RCC 7860 (cell line): ENCODE data around the gene LEFTY1.
"Not testable (repeated sequence)": the region's sequence is repeated elsewhere in the genome, so short reads cannot be mapped to it uniquely, and the experiment has no call there.

Source experiments
- DNase-seq: peaks from one replicate; pipeline ENCODE4 v3.0.0-alpha.2; 2015; ENCODE audit warnings: low spot score
- FAIRE-seq: peaks from 2 replicates; lab custom pipeline; 2012; peaks lifted over from hg19 to GRCh38; lab: Jason Lieb, UNC

The LEFTY1 gene, protein sequence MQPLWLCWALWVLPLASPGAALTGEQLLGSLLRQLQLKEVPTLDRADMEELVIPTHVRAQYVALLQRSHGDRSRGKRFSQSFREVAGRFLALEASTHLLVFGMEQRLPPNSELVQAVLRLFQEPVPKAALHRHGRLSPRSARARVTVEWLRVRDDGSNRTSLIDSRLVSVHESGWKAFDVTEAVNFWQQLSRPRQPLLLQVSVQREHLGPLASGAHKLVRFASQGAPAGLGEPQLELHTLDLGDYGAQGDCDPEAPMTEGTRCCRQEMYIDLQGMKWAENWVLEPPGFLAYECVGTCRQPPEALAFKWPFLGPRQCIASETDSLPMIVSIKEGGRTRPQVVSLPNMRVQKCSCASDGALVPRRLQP

DNA sequence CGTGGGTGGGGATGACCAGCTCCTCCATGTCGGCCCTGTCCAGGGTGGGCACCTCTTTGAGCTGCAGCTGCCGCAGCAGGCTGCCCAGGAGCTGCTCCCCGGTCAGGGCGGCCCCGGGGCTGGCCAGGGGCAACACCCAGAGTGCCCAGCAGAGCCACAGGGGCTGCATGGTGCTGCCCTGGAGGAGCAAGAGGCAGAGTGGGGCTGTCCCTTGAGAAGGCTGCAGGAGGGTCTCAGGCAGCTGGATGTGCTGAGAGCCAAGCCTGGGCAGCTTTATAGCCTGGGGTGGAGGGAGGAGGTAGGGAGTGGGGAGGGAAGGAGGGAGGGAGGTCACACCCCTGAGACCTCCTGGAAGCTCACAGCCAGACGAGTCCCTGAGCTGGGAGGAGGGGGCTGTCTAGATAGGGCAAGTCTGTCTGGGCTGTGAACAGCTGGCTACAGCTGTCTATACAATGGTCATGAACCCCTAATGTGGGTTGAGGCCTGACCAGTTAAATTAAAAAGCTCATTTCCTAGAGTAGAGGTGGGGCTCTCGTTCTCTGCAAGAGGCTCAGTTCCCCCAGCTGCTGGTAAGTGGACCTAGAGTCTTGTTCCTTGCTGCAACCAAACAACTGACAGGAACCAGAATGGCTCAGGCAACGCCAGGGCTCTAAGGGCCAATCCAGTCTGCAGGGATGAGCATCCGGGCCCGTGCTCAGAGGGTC is at the start of gene LEFTY1:
Gene LEFTY1, minus strand, starts transcription at position 249 of the 704 bp plus-strand sequence. Its CDS starts 80 bp downstream, at position 169.
- DNase-seq: no peak
- no peak for FAIRE-seq

DNA sequence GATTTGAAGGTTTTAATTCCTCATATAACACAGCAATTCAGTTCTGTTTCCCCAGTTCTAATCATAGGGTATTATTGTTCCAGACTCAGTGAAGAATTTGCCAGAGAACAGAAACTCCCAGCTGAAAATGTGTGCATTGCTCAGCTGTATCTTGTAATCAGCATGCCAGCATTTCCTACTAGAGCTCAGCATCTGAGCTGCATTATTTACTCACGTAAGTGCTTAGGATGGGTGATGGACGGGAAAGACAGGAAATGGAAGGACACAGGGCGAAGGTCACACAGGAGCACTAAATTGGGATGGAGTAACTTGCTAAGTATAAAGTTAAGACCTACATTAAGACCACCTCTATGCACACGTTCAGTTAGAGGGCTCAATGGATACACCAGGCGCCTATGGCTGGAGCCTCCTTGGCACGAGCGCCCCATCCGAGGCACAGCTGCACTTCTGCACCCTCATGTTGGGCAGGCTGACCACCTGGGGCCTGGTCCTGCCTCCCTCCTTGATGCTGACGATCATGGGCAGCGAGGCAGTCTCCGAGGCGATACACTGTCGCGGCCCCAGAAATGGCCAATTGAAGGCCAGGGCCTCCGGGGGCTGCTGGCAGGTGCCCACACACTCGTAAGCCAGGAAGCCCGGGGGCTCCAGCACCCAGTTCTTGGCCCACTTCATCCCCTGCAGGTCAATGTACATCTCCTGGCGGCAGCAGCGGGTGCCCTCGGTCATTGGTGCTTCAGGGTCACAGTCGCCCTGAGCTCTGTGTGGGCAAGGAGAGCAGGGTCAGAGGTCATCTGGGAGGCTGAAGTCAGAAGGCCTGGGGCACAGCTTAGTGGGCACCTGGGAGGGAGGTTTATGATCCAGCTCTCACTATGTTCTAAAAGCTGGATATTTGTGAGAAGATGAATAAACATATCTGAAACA is 48.4 kb upstream of the LEFTY1 start:
- FAIRE-seq: no peak
- no peak for DNase-seq

DNA sequence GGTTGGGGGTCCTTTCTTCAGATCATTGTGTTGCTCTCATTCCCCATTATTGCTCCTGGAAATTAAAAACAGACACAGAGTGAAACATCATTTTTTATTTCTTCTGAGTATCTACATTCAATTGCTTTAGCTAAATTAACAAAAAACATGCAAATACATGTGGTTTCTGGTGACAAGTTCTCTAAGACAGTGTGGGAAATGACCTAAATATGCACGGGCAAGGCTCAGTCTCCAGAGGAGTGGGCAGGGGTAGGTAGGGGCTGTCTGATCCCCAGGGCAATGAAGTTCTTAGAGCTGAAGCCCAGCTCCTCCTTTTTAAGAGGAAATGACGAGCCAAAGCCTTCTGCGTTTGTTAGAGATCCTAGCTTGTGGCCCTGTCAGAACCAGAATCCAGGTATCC is 47.6 kb upstream of the LEFTY1 start:
- no peak for DNase-seq
- no peak for FAIRE-seq

DNA sequence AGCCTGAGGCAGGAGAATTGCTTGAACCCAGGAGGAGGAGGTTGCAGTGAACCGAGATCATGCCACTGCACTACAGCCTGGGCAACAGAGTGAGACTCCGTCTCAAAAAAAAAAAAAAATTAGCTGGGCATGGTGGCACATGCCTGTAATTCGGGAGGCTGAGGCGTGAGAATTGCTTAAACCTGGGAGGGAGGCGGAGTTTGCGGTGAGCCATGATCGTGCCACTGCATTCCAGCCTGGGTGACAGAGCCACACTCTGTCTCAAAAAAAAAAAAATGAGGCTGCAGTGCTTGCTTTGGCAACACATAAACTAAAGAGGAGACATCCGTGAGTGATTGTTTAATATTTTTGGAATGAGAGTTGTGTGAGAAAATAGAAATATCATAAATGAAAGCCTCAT is 47.1 kb upstream of the LEFTY1 start:
- not testable (repeated sequence) for DNase-seq, FAIRE-seq

DNA sequence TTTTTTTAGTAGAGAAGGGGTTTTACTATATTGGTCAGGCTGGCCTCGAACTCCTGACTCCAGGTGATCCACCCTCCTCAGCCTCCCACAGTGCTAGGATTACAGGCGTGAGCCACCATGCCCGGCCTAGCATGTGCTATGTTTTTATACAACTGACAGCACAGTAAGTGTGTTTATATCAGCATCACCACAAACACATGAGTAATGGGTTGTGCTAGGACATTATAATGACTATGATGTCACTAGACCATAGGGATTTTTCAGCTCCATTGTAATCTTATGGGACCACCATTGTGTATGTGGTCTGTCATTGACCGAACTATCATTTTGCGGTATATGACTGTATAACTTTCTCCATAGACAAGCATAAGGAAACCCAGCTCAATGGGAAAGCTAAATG is 45.8 kb upstream of the LEFTY1 start:
- FAIRE-seq (no peak), DNase-seq (no peak)

DNA sequence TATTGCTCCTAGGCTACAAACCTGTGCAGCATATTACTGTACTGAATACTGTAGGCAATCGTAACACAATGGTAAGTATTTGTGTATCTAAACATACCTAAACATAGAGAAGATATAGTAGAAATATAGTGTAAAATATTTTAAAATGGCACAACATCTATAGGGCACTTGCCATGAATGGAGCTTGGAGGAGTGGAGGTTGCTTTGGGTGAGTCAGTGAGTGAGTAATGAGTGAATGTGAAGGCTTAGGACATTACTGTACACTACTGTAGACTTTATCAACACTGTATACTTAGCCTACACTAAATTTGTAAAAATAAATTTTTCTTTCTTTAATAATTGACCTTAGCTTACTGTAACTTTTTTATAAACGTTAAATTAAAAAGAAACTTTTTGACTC is 44.1 kb upstream of the LEFTY1 start:
- DNase-seq: peak; percentile 62
- peak; percentile 95 for FAIRE-seq

DNA sequence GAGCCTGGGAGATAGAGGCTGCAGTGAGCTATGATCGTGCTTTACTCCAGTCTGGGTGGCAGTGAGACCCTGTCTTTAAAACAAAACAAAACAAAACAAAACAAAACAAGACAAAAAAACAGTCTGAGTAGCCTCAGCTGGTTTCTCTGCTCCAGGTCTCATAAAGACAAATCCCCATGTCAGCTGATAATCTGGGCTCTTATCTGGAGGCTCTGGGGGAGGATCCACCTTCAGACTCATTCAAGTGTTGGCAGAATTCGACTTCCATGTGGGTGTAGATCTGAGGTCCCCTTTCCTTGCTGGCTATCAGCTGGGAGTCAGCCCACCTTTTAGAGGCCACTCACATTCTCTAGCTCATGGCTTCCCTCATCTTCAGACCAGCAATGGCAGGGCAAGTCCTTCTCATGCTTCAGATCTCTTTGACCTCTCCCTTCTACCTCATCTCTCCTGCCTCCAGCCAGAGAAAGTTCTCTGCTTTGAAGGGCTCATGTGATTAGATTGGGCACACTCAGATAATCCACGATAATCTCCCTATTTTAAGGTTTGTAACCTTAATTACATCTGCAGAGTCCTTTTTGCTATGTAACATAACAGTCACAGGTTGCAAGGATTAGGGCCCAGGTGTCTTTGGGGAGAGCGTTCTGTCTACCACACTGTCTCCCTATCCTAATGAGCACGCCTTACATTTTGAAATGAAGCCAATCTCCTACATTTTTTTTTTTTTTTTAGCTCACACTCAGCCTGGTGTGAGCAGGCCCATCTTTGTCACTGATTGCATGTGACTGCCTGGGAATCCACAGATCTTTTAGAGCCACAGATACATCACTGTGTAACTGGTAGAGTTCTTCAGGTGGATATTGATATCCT is 42.6 kb upstream of the LEFTY1 start:
- DNase-seq (no peak), FAIRE-seq (no peak)

DNA sequence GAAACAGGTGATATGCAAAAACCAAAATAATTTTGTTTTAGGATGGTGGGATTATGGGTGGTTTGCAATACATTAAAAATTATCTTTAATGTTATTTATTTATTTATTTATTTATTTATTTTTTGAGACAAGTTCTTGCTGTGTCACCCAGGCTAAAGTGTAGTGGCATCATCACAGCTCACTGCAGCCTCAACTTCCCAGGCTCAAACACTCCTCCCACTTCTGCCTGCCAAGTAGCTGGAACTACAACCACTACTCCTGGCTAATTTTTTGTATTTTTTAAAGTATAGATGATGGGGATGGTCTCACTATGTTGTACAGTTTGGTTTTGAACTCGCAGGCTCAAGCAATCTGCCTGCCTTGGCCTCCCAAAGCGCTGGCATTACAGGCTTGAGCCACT is 41.6 kb upstream of the LEFTY1 start:
- FAIRE-seq (no peak), DNase-seq (no peak)

DNA sequence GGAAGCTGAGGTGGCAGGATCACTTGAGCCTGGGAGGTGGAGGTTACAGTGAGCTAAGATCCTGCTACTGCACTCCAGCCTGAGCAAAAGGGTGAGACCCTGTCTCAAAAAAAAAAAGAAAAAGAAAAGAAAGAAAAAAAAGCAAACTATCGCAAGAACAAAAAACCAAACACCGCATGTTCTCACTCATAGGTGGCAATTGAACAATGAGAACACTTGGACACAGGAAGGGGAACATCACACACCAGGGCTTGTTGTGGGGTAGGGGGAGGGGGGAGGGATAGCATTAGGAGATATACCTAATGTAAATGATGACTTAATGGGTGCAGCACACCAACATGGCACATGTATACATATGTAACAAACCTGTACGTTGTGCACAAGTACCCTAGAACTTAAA is 40.5 kb upstream of the LEFTY1 start:
- FAIRE-seq, DNase-seq: not testable (repeated sequence)

DNA sequence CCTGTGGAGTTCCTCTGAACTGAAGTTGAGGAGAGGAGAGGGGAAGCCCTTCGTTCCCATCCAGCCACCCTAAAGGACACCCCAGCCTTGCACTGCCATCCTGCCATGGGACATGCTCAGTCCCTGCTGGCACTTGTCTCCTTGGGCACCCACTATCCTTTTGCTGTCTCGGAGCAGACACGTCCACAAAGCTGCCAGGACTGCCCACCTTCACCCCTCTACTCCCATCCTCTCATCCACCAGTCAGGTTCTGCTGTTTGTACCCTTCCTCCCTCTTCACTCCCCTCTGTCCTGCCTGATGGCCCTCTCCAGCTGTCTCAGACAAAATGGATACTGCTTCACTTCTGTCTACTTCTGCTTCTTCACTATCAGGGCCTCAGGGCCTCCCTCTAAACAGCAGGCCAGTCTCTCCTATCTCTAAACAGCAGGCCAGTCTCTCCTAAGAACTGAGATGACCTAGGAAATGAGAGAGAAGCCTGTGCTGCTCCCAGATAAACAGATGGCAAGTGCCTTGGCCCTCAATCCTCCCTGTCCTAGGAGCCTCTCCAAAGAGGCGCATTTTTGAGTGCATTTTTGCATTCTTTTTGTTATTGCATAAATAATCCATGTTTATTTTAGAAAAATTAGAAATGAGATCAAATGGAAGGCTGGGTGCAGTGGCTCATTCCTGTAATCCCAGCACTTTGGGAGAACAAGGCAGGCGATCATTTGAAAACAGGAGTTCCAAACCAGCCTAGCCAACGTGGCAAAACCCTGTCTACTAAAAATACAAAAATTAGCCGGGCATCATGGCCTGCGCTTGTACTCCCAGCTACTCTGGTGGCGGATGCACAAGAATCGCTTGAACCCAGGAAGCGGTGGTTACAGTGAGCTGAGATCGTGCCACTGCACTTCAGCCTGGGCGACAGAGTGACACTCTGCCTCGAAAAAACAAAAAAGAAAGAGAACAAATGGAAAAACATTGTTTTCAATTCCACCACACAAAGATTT is 39.5 kb upstream of the LEFTY1 start:
- no peak for FAIRE-seq
- no peak for DNase-seq

DNA sequence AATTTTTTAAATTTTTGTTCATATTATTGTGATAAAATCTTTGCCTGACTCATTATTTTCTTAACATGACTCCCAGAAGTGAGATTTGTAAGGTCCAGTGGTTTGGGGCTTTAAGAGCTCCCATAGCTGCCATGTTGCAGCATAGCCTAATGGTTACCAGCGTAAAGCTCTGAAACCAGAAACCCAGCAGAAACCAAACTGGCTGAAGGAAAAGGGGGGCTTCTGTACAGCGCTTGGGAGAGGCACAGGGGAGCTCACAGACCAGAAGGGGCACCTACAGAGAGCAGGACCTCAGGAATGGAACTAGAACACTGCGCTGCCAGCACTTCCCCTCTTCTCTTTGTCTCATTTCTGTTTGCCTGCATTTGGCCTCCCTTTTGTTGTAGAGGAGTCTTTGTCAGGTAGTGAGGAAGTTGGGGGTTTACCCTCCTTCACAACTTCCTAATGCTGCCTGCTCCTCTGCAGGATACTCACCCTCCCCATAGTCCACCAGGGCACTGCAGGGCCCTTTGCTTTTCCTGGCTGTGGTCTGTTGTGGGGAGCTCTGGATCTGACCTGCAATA is 37.7 kb upstream of the LEFTY1 start:
- FAIRE-seq (no peak), DNase-seq (no peak)

DNA sequence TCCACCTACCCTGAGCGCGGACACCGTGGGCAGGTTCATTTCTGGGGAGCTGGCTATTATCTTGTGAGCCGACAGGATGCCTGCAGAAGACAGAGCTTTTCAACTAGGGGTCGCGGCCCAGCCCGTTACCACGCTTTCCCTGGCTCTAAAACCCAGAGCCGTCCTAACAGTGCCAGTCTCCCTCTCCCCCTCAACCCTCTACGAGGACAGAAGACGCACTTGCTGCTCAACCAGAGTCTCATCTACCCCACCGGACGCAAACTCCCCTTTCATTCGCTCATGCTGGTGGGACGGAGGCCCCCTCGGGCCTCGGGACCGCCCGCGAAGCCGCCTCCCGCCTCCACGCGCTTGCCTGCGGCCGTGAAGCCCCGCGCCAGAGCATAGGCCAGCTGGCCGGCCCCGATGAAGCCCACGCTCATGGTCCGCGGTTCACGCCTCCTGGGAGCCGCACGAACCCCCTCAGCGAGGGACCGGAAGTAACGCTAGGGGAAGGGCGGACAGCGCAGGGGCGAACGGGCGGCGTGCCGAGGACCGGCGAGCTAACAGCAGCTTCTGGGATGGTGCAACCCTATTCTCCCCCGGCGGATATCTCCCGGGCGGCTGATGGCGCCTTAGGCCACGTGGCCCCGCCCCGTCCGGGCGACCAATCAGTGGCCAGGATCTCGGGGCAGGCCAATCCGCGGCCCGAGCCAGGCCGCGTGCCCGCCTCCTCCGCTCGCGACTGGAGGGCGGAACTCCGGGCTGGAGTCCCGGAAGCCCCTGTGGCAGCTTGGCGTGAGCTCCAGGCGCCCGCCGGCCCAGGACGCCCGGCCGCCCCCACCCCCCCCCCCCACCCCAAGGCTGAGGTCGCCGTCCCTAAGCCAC is 35.0 kb upstream of the LEFTY1 start, which contains the start of gene PYCR2:
Gene PYCR2, minus strand, starts transcription at position 559 of the 864 bp plus-strand sequence. Its CDS starts 140 bp downstream, at position 419.
- FAIRE-seq (peak; percentile 52), DNase-seq (peak; percentile 94)

DNA sequence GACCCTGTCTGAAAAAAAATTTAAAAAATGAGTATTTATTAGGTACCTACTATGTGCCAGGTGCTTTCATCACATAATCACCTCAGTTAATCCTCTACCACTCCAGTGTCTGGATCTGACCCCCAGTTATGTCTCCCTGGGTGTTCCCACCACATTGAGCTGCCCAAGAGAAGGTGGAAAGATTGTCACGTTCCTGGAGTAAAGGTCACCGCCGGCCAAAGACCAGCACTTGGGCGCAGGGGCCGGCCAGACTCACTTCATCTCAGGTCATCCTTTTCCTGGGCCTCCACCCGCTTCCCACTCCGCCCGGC is 34.4 kb upstream of the LEFTY1 start:
- peak; percentile 11 for DNase-seq

DNA sequence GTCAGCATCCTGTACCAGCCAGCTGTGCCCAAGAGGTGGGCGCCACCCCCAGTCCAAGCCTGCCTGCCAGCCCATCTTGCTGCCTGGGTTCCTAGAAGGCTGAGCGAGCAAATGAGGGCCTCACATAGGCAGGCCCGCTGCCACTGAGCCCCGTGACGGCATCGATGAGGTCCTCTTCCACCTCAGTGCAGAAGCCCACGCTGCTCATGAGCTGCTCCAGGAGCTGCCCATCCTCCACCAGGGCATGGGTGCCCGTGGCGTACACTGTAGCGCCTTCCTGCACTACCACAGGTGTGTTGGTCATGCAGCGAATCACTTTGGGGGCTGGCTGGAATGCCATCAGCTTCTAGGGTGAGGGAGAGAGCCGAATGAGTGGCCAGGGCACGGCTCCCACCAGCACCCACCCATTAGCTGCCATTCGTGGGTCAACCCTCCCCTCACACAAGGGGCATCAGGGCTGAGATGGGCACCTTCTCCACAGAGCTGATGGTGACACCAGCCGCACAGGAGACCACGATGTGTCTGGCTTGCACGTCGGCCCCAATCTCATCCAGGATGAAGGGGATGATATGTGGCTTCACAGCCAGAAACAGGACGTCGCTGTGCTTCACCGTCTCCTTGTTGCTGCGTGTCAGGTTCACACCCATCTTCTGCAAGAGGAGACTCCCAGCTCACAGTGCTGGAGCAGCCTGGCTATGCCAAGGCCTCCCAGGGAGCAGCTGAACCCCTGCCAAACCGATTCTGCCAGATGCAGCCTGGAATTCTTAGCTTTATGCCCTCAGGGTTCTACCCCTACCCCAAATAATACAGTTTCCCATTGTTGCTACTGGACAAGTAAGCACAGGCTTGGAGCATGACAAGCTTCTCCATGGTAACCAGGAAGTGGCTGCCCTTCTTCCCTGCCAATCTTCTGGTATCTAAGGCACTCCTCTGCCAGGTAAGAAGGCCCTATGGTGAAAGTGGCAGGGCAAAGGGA is 33.1 kb upstream of the LEFTY1 start:
- no peak for FAIRE-seq

More for the DNA sequence above, 34.4 kb upstream of the LEFTY1 start:
- no peak for FAIRE-seq

DNA sequence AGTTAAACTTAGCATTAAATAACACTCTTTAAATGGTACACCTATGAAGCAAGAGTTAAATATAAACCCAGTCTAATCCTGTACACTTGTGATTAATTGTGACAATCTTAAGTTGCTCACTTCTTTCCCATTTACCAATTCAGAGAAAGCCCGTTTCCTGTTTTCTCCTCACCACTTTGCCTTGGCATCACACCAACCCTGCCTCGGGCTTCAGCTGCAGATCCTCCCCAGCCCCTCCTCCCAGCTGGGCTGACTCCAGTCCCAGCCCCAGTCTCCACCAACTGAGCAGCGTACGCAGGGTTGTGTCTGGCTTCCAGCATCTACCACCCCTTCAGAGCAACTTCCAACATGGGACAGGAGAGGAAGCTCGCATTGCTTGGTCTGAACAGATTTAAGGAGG is 31.0 kb upstream of the LEFTY1 start:
- DNase-seq (no peak), FAIRE-seq (peak; percentile 35)

More for the DNA sequence above, 33.1 kb upstream of the LEFTY1 start:
- no peak for DNase-seq

DNA sequence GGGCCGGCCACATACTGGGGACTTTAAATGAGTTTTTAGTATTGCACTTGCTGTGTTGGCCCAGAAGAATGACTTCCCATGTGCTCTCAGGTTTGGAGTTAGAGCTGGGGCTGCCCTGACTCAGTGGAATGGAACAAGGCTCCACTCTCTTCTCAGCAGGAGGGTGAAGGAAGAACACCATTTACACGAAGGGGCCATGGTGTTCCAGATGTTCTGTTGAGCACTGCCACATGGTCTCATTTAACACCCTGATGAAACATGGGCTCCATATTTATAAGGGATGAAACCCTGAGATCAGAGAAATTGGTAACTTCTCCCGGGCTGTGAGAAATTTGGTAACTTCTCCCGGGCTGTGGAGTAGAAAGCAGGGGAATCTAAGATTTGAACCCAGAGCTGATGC is 29.3 kb upstream of the LEFTY1 start:
- FAIRE-seq: no peak

DNA sequence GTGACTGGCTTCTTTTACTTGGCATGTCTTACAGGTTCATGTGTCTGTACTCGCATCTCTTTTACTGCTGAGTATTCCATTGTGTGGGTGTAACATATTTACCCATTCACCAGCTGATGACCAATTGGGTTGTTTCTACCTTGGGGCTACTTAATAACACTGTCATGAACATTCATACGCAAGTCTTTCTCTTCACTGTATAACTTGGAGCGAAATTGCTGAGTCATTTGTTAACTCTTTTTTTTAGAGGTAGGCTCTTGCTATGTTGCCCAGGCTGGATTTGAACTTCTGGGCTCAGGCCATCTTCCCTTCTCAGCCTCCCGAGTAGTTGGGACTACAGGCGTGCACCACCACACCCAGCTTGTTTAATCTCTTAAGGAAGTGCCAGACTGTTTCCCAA is 28.6 kb upstream of the LEFTY1 start:
- FAIRE-seq (no peak), DNase-seq (no peak)

More for the DNA sequence above, 29.3 kb upstream of the LEFTY1 start:
- no peak for DNase-seq
